HepG2 (cell line): ENCODE data around the gene ESYT3.

Experiments
- FOXM1 ChIP-seq: sonication (generic); formaldehyde crosslinking; IDR thresholded peaks from 2 replicates; pipeline ENCODE4 v1.5.0; 2020; ENCODE audit warnings: missing genetic modification reagents
- HNRNPLL ChIP-seq: fragments of 200-400 bp; formaldehyde crosslinking; IDR thresholded peaks from 2 replicates; pipeline ENCODE4 v1.6.1; 2017; ENCODE audit warnings: mild to moderate bottlenecking, low read depth, low read length; ENCODE audit not compliant: poor library complexity, severe bottlenecking

- TF ChIP-seq HNRNPLL = no peak
- TF ChIP-seq FOXM1 (CRISPR knock-in tag) = no peak
Measured at GRCh38 chr3:138491971-138492370, 57.6 kb downstream of the ESYT3 start.
